CD8-positive, alpha-beta memory T cell (primary cell): ENCODE data around the gene ABCC6. TPM values are rescaled to one million over a fixed set of nuclear protein-coding genes. Genes with fewer than 3 reads are reported as not detected.

Source experiments
- CTCF ChIA-PET: fragments of 350-600 bp; sonication (Branson Sonifier 250); formaldehyde crosslinking; loops from one replicate; lab custom pipeline; 2021; ENCODE audit warnings: antibody characterized with exemption; lab: Charles Lee
- POLR2A ChIA-PET: fragments of 350-600 bp; sonication (Branson Sonifier 250); formaldehyde crosslinking; loops from one replicate; lab custom pipeline; 2021; ENCODE audit warnings: antibody characterized with exemption; lab: Charles Lee
- DNase-seq, 5 donors: peaks; one replicate each; pipeline versions ENCODE4 v3.0.0 to v3.0.0-alpha.2; 2020 to 2022; ENCODE audit warnings: mixed read lengths in 1 of 5
- H3K27ac ChIP-seq: one replicate; pipeline ENCODE4 v1.7.0; 2013; ENCODE audit warnings: low read depth, mild to moderate bottlenecking, low read length, moderate library complexity
- H3K27me3 ChIP-seq: 2 replicates; pipeline ENCODE4 v1.7.0; 2013; ENCODE audit warnings: low read length, mild to moderate bottlenecking; ENCODE audit not compliant: insufficient read depth, poor library complexity, severe bottlenecking
- H3K36me3 ChIP-seq: 2 replicates; pipeline ENCODE4 v1.7.0; 2013; ENCODE audit warnings: mild to moderate bottlenecking, low read length, moderate library complexity; ENCODE audit not compliant: insufficient read depth
- H3K4me1 ChIP-seq: 2 replicates; pipeline ENCODE4 v1.7.0; 2013; ENCODE audit warnings: mild to moderate bottlenecking, low read length, moderate library complexity; ENCODE audit not compliant: insufficient read depth
- H3K4me3 ChIP-seq: 2 replicates; pipeline ENCODE4 v1.7.0; 2013; ENCODE audit warnings: mild to moderate bottlenecking, low read length
- H3K9me3 ChIP-seq: 2 replicates; pipeline ENCODE4 v1.7.0; 2013; ENCODE audit warnings: mild to moderate bottlenecking, low read length
- H3K27ac Mint-ChIP-seq, 8 donors: one replicate each; pipeline ENCODE4 v1.8.0; 2020 to 2021; ENCODE audit warnings: mixed read lengths in 8 of 8, mild to moderate bottlenecking in 6 of 8, inconsistent platforms in 3 of 8, moderate library complexity in 3 of 8
- H3K27me3 Mint-ChIP-seq, 2 donors: one replicate each; pipeline ENCODE4 v1.8.0; 2020 to 2021; ENCODE audit warnings: mixed read lengths in 2 of 2, mild to moderate bottlenecking in 1 of 2, moderate library complexity in 1 of 2
- H3K36me3 Mint-ChIP-seq, 3 donors: one replicate each; pipeline ENCODE4 v1.8.0; 2020 to 2021; ENCODE audit warnings: mixed read lengths in 3 of 3, inconsistent platforms in 1 of 3, mild to moderate bottlenecking in 1 of 3
- H3K4me1 Mint-ChIP-seq, 3 donors: one replicate each; pipeline ENCODE4 v1.8.0; 2020 to 2021; ENCODE audit warnings: mixed read lengths in 3 of 3, inconsistent platforms in 1 of 3, mild to moderate bottlenecking in 1 of 3
- H3K4me3 Mint-ChIP-seq, 7 donors: one replicate each; pipeline ENCODE4 v1.8.0; 2020 to 2021; ENCODE audit warnings: mixed read lengths in 7 of 7, mild to moderate bottlenecking in 6 of 7, moderate library complexity in 4 of 7, inconsistent platforms in 2 of 7
- H3K9me3 Mint-ChIP-seq, 5 donors: one replicate each; pipeline ENCODE4 v1.8.0; 2020 to 2022; ENCODE audit warnings: mixed read lengths in 5 of 5, mild to moderate bottlenecking in 3 of 5, moderate library complexity in 2 of 5, inconsistent platforms in 1 of 5
- polyA plus RNA-seq: library from polyadenylated mRNA; unstranded; fragments of 300-500 nt; fragmentation: Illumina TruSeq; gene quantifications from one replicate; pipeline ENCODE4 v1.2.3, GENCODE V29; 2021
- total RNA-seq, 2 experiments: library from RNA; stranded (reverse); gene quantifications; one replicate each; pipeline ENCODE4 v1.2.3, GENCODE V29; 2021

The ABCC6 gene
- total and polyA plus RNA-seq, 3 experiments from 2014 or later, result 0.18 TPM; not detected in 2

GRCh38 chr16:16146380-16147315 is 76.6 kb downstream of the ABCC6 start:
- POLR2A ChIA-PET, result no interaction called here
- no peaks in the 10 kb centered on the region for H3K9me3 Mint-ChIP-seq

GRCh38 chr16:16145286-16145685 is 78.0 kb downstream of the ABCC6 start:
- no peak overlapping the region for H3K27ac Mint-ChIP-seq
- H3K36me3 ChIP-seq, result peaks cover 14% of the 10 kb centered on the region
- ChIA-PET CTCF (no interaction called here), POLR2A (no interaction called here)
- H3K27ac ChIP-seq, result no peak overlapping the region
- no peaks in the 10 kb centered on the region for H3K9me3 Mint-ChIP-seq
- H3K27me3 ChIP-seq, result no peaks in the 10 kb centered on the region
- H3K4me1 Mint-ChIP-seq, result peaks cover 0 to 1% (median 0%) of the 10 kb centered on the region in 3 donors
- DNase-seq, result no peak
- no peak overlapping the region for H3K4me3 Mint-ChIP-seq
- no peaks in the 10 kb centered on the region for H3K27me3 Mint-ChIP-seq
- H3K36me3 Mint-ChIP-seq, result peaks cover 0 to 55% (median 11%) of the 10 kb centered on the region in 3 donors
- no peak overlapping the region for H3K4me3 ChIP-seq
- H3K4me1 ChIP-seq, result no peaks in the 10 kb centered on the region
- H3K9me3 ChIP-seq, result no peaks in the 10 kb centered on the region

More at GRCh38 chr16:16146380-16147315, 76.6 kb downstream of the ABCC6 start:
- H3K4me1 ChIP-seq, result no peaks in the 10 kb centered on the region
- H3K27me3 ChIP-seq, result no peaks in the 10 kb centered on the region
- no peak overlapping the region for H3K4me3 ChIP-seq
- peaks cover 0 to 42% (median 8%) of the 10 kb centered on the region in 3 donors for H3K36me3 Mint-ChIP-seq
- CTCF ChIA-PET, result no interaction called here
- H3K27ac Mint-ChIP-seq, result no peak overlapping the region
- DNase-seq, result no peak
- H3K4me1 Mint-ChIP-seq, result peaks cover 0 to 1% (median 0%) of the 10 kb centered on the region in 3 donors
- H3K27ac ChIP-seq, result no peak overlapping the region
- H3K9me3 ChIP-seq, result no peaks in the 10 kb centered on the region
- peaks cover under 1% of the 10 kb centered on the region for H3K36me3 ChIP-seq
- no peaks in the 10 kb centered on the region for H3K27me3 Mint-ChIP-seq
- H3K4me3 Mint-ChIP-seq, result no peak overlapping the region

GRCh38 chr16:16144416-16144815 is 78.9 kb downstream of the ABCC6 start:
- Mint-ChIP-seq H3K27ac (no peak overlapping the region), H3K27me3 (no peaks in the 10 kb centered on the region), H3K36me3 (peaks cover 7 to 64% (median 16%) of the 10 kb centered on the region in 3 donors), H3K4me1 (peaks cover 0 to 1% (median 0%) of the 10 kb centered on the region in 3 donors), H3K4me3 (no peak overlapping the region), H3K9me3 (no peaks in the 10 kb centered on the region)
- no peaks in the 10 kb centered on the region for H3K4me1 ChIP-seq
- no peaks in the 10 kb centered on the region for H3K9me3 ChIP-seq
- H3K27ac ChIP-seq, result no peak overlapping the region
- POLR2A ChIA-PET, result no interaction called here
- H3K27me3 ChIP-seq, result no peaks in the 10 kb centered on the region
- DNase-seq, result no peak
- H3K4me3 ChIP-seq, result no peak overlapping the region
- CTCF ChIA-PET, result no interaction called here
- H3K36me3 ChIP-seq, result peaks cover 15% of the 10 kb centered on the region

GRCh38 chr16:16143931-16144330 is 79.4 kb downstream of the ABCC6 start:
- Histone ChIP-seq H3K9me3 (no peaks in the 10 kb centered on the region), H3K27me3 (no peaks in the 10 kb centered on the region), H3K4me1 (no peaks in the 10 kb centered on the region), H3K27ac (no peak overlapping the region), H3K4me3 (no peak overlapping the region), H3K36me3 (peaks cover 15% of the 10 kb centered on the region)
- CTCF ChIA-PET, result no interaction called here
- peak overlapping the region in 1 of 8 donors; percentile 36 for H3K27ac Mint-ChIP-seq
- no peaks in the 10 kb centered on the region for H3K27me3 Mint-ChIP-seq
- H3K4me3 Mint-ChIP-seq, result no peak overlapping the region
- POLR2A ChIA-PET, result no interaction called here
- DNase-seq, result no peak
- H3K36me3 Mint-ChIP-seq, result peaks cover 7 to 66% (median 16%) of the 10 kb centered on the region in 3 donors
- peaks cover 0 to 1% (median 0%) of the 10 kb centered on the region in 3 donors for H3K4me1 Mint-ChIP-seq
- H3K9me3 Mint-ChIP-seq, result no peaks in the 10 kb centered on the region

GRCh38 chr16:16143038-16143763 is 80.1 kb downstream of the ABCC6 start:
- Histone ChIP-seq H3K9me3 (no peaks in the 10 kb centered on the region), H3K27me3 (no peaks in the 10 kb centered on the region), H3K27ac (no peak overlapping the region), H3K4me1 (no peaks in the 10 kb centered on the region), H3K36me3 (peaks cover 20% of the 10 kb centered on the region), H3K4me3 (no peak overlapping the region)
- CTCF ChIA-PET, result no interaction called here
- no peaks in the 10 kb centered on the region for H3K27me3 Mint-ChIP-seq
- DNase-seq, result no peak
- POLR2A ChIA-PET, result no interaction called here
- no peak overlapping the region for H3K4me3 Mint-ChIP-seq
- H3K27ac Mint-ChIP-seq, result no peak overlapping the region
- H3K4me1 Mint-ChIP-seq, result peaks cover 0 to 1% (median 0%) of the 10 kb centered on the region in 3 donors
- peaks cover 7 to 73% (median 16%) of the 10 kb centered on the region in 3 donors for H3K36me3 Mint-ChIP-seq
- no peaks in the 10 kb centered on the region for H3K9me3 Mint-ChIP-seq

- H3K9me3 ChIP-seq, result no peaks in the 10 kb centered on the region
- H3K27me3 ChIP-seq, result no peaks in the 10 kb centered on the region
- peaks cover 7 to 83% (median 19%) of the 10 kb centered on the region in 3 donors for H3K36me3 Mint-ChIP-seq
- no peaks in the 10 kb centered on the region for H3K4me1 ChIP-seq
- no peaks in the 10 kb centered on the region for H3K9me3 Mint-ChIP-seq
- H3K4me1 Mint-ChIP-seq, result peaks cover 0 to 1% (median 0%) of the 10 kb centered on the region in 3 donors
- POLR2A ChIA-PET, result no interaction called here
- H3K27me3 Mint-ChIP-seq, result no peaks in the 10 kb centered on the region
- DNase-seq, result no peak
- H3K36me3 ChIP-seq, result peaks cover 29% of the 10 kb centered on the region
- H3K4me3 ChIP-seq, result no peak overlapping the region
- no peak overlapping the region for H3K4me3 Mint-ChIP-seq
- H3K27ac Mint-ChIP-seq, result peak overlapping the region in 1 of 8 donors; percentile 29
- no peak overlapping the region for H3K27ac ChIP-seq
- CTCF ChIA-PET, result no interaction called here
Measured at GRCh38 chr16:16141784-16142396, 81.4 kb downstream of the ABCC6 start.

- ChIA-PET CTCF (no interaction called here), POLR2A (no interaction called here)
- no peaks in the 10 kb centered on the region for H3K9me3 ChIP-seq
- Mint-ChIP-seq H3K4me1 (peaks cover 0 to 1% (median 0%) of the 10 kb centered on the region in 3 donors), H3K36me3 (peaks cover 7 to 87% (median 21%) of the 10 kb centered on the region in 3 donors), H3K27ac (peak overlapping the region in 1 of 8 donors; percentile 38), H3K4me3 (no peak overlapping the region), H3K9me3 (no peaks in the 10 kb centered on the region), H3K27me3 (no peaks in the 10 kb centered on the region)
- DNase-seq, result no peak
- no peaks in the 10 kb centered on the region for H3K27me3 ChIP-seq
- no peak overlapping the region for H3K4me3 ChIP-seq
- peaks cover 36% of the 10 kb centered on the region for H3K36me3 ChIP-seq
- H3K4me1 ChIP-seq, result no peaks in the 10 kb centered on the region
- H3K27ac ChIP-seq, result no peak overlapping the region
Measured at GRCh38 chr16:16141141-16141540, 82.2 kb downstream of the ABCC6 start.
